GM23338 (cell line): ENCODE data around the gene WASF2. TPM values are rescaled to one million over a fixed set of nuclear protein-coding genes. Genes with fewer than 3 reads are reported as not detected.
A peak's percentile ranks its signal among the peaks of the same experiment; 100 is the strongest.

Experiments used
- ATAC-seq: fragments of 200-7000 bp; cut with Tn5 transposase; 3 replicates; pipeline ENCODE4 v1.9.1; 2020
- DNase-seq: peaks from one replicate; pipeline ENCODE4 v3.0.0-alpha.2; 2015; ENCODE audit warnings: low spot score
- H2AFZ ChIP-seq: fragments of 200-600 bp; sonication (generic); 2 replicates; pipeline ENCODE4 v1.8.0; 2016; ENCODE audit warnings: antibody characterized with exemption, mild to moderate bottlenecking, moderate library complexity
- H3F3A ChIP-seq: fragments of 200-600 bp; sonication (generic); replicated peaks from 2 replicates; pipeline ENCODE4 v1.8.0; 2017; ENCODE audit warnings: antibody characterized with exemption, mixed run types, low read depth
- H3K27ac ChIP-seq: fragments of 200-600 bp; sonication (generic); 2 replicates; pipeline ENCODE4 v1.6.1; 2016; ENCODE audit warnings: low read depth
- H3K27me3 ChIP-seq: fragments of 200-600 bp; sonication (generic); 2 replicates; pipeline ENCODE4 v1.8.0; 2016; ENCODE audit warnings: mild to moderate bottlenecking, mixed run types, moderate library complexity; ENCODE audit not compliant: insufficient read depth
- H3K36me3 ChIP-seq: fragments of 200-600 bp; sonication (generic); 2 replicates; pipeline ENCODE4 v1.8.0; 2016; ENCODE audit warnings: mild to moderate bottlenecking; ENCODE audit not compliant: insufficient read depth
- H3K4me1 ChIP-seq: fragments of 200-600 bp; sonication (generic); 2 replicates; pipeline ENCODE4 v1.8.0; 2016; ENCODE audit warnings: mild to moderate bottlenecking, moderate library complexity; ENCODE audit not compliant: insufficient read depth
- H3K4me2 ChIP-seq: fragments of 200-600 bp; sonication (generic); 2 replicates; pipeline ENCODE4 v1.7.1; 2017; ENCODE audit warnings: mixed run types
- H3K4me3 ChIP-seq: fragments of 200-600 bp; sonication (generic); 2 replicates; pipeline ENCODE4 v1.6.1; 2016; ENCODE audit warnings: mixed run types
- H3K79me2 ChIP-seq: fragments of 200-600 bp; sonication (generic); replicated peaks from 2 replicates; pipeline ENCODE4 v1.8.0; 2017; ENCODE audit warnings: mild to moderate bottlenecking; ENCODE audit not compliant: insufficient read depth
- H3K9me2 ChIP-seq: fragments of 200-600 bp; sonication (generic); 2 replicates; pipeline ENCODE4 v1.8.0; 2017; ENCODE audit not compliant: insufficient read depth
- H4K20me1 ChIP-seq: fragments of 200-600 bp; sonication (generic); replicated peaks from 2 replicates; pipeline ENCODE4 v1.8.0; 2017; ENCODE audit warnings: mild to moderate bottlenecking; ENCODE audit not compliant: insufficient read depth
- H3K27ac Mint-ChIP-seq: 2 replicates; pipeline ENCODE4 v1.8.0; 2020; ENCODE audit warnings: inconsistent platforms, mild to moderate bottlenecking, moderate library complexity, mixed read lengths
- H3K27me3 Mint-ChIP-seq: 3 replicates; pipeline ENCODE4 v1.8.0; 2022; ENCODE audit warnings: low read depth, mild to moderate bottlenecking, moderate library complexity, mixed read lengths, inconsistent platforms; ENCODE audit not compliant: insufficient read depth, poor library complexity
- H3K36me3 Mint-ChIP-seq: 3 replicates; pipeline ENCODE4 v1.8.0; 2021; ENCODE audit warnings: low read depth, mild to moderate bottlenecking, inconsistent platforms, moderate library complexity, mixed read lengths
- H3K4me1 Mint-ChIP-seq: 3 replicates; pipeline ENCODE4 v1.8.0; 2020; ENCODE audit warnings: mild to moderate bottlenecking, inconsistent platforms, mixed read lengths
- H3K4me3 Mint-ChIP-seq: 3 replicates; pipeline ENCODE4 v1.8.0; 2021; ENCODE audit warnings: moderate library complexity, mild to moderate bottlenecking, inconsistent platforms, mixed read lengths
- H3K9me3 Mint-ChIP-seq: 3 replicates; pipeline ENCODE4 v1.8.0; 2020; ENCODE audit warnings: moderate library complexity, mild to moderate bottlenecking, inconsistent platforms, mixed read lengths
- EZH2phosphoT487 ChIP-seq: fragments of 200-600 bp; sonication (generic); IDR thresholded peaks from one replicate; pipeline ENCODE4 v1.8.1; 2018; ENCODE audit warnings: antibody characterized with exemption; ENCODE audit not compliant: unreplicated experiment
- JUNB ChIP-seq: IDR thresholded peaks from one replicate; pipeline ENCODE4 v1.6.1; 2016; ENCODE audit warnings: antibody characterized with exemption; ENCODE audit not compliant: unreplicated experiment
- POLR2AphosphoS5 ChIP-seq: IDR thresholded peaks from 2 replicates; pipeline ENCODE4 v1.6.1; 2016; ENCODE audit warnings: antibody characterized with exemption, low read depth
- ZNF114 ChIP-seq: fragments of 250-450 bp; sonication (Bioruptor Pico); IDR thresholded peaks from 2 replicates; pipeline ENCODE4 v1.5.0; 2020; ENCODE audit warnings: mild to moderate bottlenecking, moderate library complexity
- ZNF462 ChIP-seq: fragments of 250-450 bp; sonication (Bioruptor Pico); IDR thresholded peaks from 2 replicates; pipeline ENCODE4 v1.5.0; 2020; ENCODE audit warnings: mild to moderate bottlenecking, moderate library complexity
- polyA plus RNA-seq: library from polyadenylated mRNA; unstranded; fragments of >200 nt; fragmentation: Nextera tagmentation; extraction: Ambion mirVana; gene quantifications from 2 replicates; pipeline ENCODE4 v1.2.1, GENCODE V29; 2016
- total RNA-seq: library from RNA; depleted of rRNA; stranded (reverse); fragments of >200 nt; shearing (Covaris generic); gene quantifications from 2 replicates; pipeline ENCODE4 v1.2.3, GENCODE V29; 2014

WASF2 gene
- total and polyA plus RNA-seq, 2 experiments from 2014 or later: 40.9 to 95.6 TPM

- TF ChIP-seq ZNF462 (CRISPR knock-in tag): no peak
- no peak for TF ChIP-seq ZNF114
Observed at GRCh38 chr1:27366411-27367159, 123.4 kb downstream of the WASF2 start, which contains the start of gene MAP3K6 (continued).

- no peak for TF ChIP-seq EZH2phosphoT487
- TF ChIP-seq JUNB: no peak
- TF ChIP-seq POLR2AphosphoS5: peak; percentile 46
- no peaks in the 10 kb centered on the region for H3K36me3 ChIP-seq
- no peaks in the 10 kb centered on the region for H3K36me3 Mint-ChIP-seq
- no peaks in the 10 kb centered on the region for H3K9me2 ChIP-seq
- peak overlapping the region; percentile 99 for H3K4me2 ChIP-seq
- peak overlapping the region; percentile 86 for H3K4me3 Mint-ChIP-seq
- peaks cover 17% of the 10 kb centered on the region; the same call in 1 of the 2 replicates for H3F3A ChIP-seq
- ATAC-seq (peak; percentile 55), DNase-seq (peak; percentile 89)
- H3K4me3 ChIP-seq: peak overlapping the region; percentile 89
- H4K20me1 ChIP-seq: no peaks in the 10 kb centered on the region
- peaks cover 18% of the 10 kb centered on the region for H3K27me3 Mint-ChIP-seq
- peaks cover 27% of the 10 kb centered on the region for H3K4me1 Mint-ChIP-seq
- H3K79me2 ChIP-seq: no peaks in the 10 kb centered on the region
- H3K4me1 ChIP-seq: peaks cover 16% of the 10 kb centered on the region
- peaks cover 13% of the 10 kb centered on the region for H3K27me3 ChIP-seq
- H3K27ac ChIP-seq: no peak overlapping the region
- H2AFZ ChIP-seq: peak overlapping the region; percentile 98; the same call in 1 of the 2 replicates
- H3K9me3 Mint-ChIP-seq: no peaks in the 10 kb centered on the region
- H3K27ac Mint-ChIP-seq: peak overlapping the region; percentile 86
Observed at GRCh38 chr1:27366113-27366410, 123.9 kb downstream of the WASF2 start.
